Loucy (cell line): ENCODE measurements around the gene ARHGAP26.

ENCODE experiments used
- H2AFZ ChIP-seq: fragments of 200-600 bp; sonication (generic); 2 replicates; pipeline ENCODE4 v1.6.0; 2016; ENCODE audit warnings: antibody characterized with exemption, mild to moderate bottlenecking, low read length, moderate library complexity
- H3F3A ChIP-seq: fragments of 200-600 bp; 2 replicates; pipeline ENCODE4 v1.6.0; 2016; ENCODE audit warnings: antibody characterized with exemption, low read depth, mild to moderate bottlenecking
- H3K27me3 ChIP-seq: fragments of 200-600 bp; sonication (generic); 2 replicates; pipeline ENCODE4 v1.6.1; 2014; ENCODE audit warnings: low read length, mild to moderate bottlenecking; ENCODE audit not compliant: insufficient read depth, poor library complexity, severe bottlenecking
- H3K36me3 ChIP-seq: fragments of 200-600 bp; sonication (generic); 2 replicates; pipeline ENCODE4 v1.6.1; 2016; ENCODE audit warnings: low read length; ENCODE audit not compliant: insufficient read depth
- H3K4me1 ChIP-seq: fragments of 200-600 bp; sonication (generic); 2 replicates; pipeline ENCODE4 v1.5.1; 2014; ENCODE audit warnings: low read length, mild to moderate bottlenecking; ENCODE audit not compliant: insufficient read depth, poor library complexity, severe bottlenecking
- H3K4me2 ChIP-seq: fragments of 200-600 bp; sonication (generic); 2 replicates; pipeline ENCODE4 v1.6.0; 2014; ENCODE audit warnings: antibody characterized with exemption, low read length, low read depth, mild to moderate bottlenecking; ENCODE audit not compliant: poor library complexity, severe bottlenecking
- H3K4me3 ChIP-seq: fragments of 200-600 bp; sonication (generic); 2 replicates; pipeline ENCODE4 v1.5.1; 2014; ENCODE audit warnings: low read length, mild to moderate bottlenecking, mixed read lengths; ENCODE audit not compliant: poor library complexity, severe bottlenecking
- H3K79me2 ChIP-seq: fragments of 200-600 bp; sonication (generic); 2 replicates; pipeline ENCODE4 v1.6.1; 2014; ENCODE audit warnings: low read length; ENCODE audit not compliant: insufficient read depth
- H3K9ac ChIP-seq: fragments of 200-600 bp; sonication (generic); 2 replicates; pipeline ENCODE4 v1.6.0; 2014; ENCODE audit warnings: mild to moderate bottlenecking, low read depth, low read length, moderate library complexity; ENCODE audit not compliant: poor library complexity, severe bottlenecking
- H3K9me2 ChIP-seq: fragments of 200-600 bp; sonication (generic); replicated peaks from 2 replicates; pipeline ENCODE4 v1.6.1; 2016; ENCODE audit warnings: low read depth, low read length, mixed read lengths
- H3K9me3 ChIP-seq: fragments of 200-600 bp; sonication (generic); 2 replicates; pipeline ENCODE4 v1.6.1; 2014; ENCODE audit warnings: mild to moderate bottlenecking, antibody characterized with exemption, low read length, low read depth; ENCODE audit not compliant: insufficient read depth
- H4K20me1 ChIP-seq: fragments of 200-600 bp; sonication (generic); 2 replicates; pipeline ENCODE4 v1.6.0; 2014; ENCODE audit warnings: antibody characterized with exemption, low read length, mild to moderate bottlenecking; ENCODE audit not compliant: insufficient read depth, poor library complexity, severe bottlenecking
- EZH2phosphoT487 ChIP-seq: fragments of 200-600 bp; IDR thresholded peaks from 2 replicates; pipeline ENCODE4 v1.6.1; 2018; ENCODE audit warnings: antibody characterized with exemption, mild to moderate bottlenecking, moderate library complexity, borderline replicate concordance
- TF ChIP-seq, protein P1 (sequence below): fragments of 200-600 bp; sonication (generic); conservative IDR thresholded peaks from 2 replicates; pipeline ENCODE4 v1.5.1; 2014; ENCODE audit warnings: mild to moderate bottlenecking, antibody characterized with exemption, low read length

Gene ARHGAP26

GRCh38 chr5:143129910-143130612 lies 359.9 kb downstream of the ARHGAP26 start:
- no peak overlapping the region for H3K9ac ChIP-seq
- H3K79me2 ChIP-seq = no peaks in the 10 kb centered on the region
- H3F3A ChIP-seq = no peaks in the 10 kb centered on the region

GRCh38 chr5:143130613-143131305 lies 360.6 kb downstream of the ARHGAP26 start:
- H2AFZ ChIP-seq = no peak overlapping the region
- no peaks in the 10 kb centered on the region for H3K9me3 ChIP-seq
- H3K4me1 ChIP-seq = peaks cover 7% of the 10 kb centered on the region
- H3K36me3 ChIP-seq = peaks cover 18% of the 10 kb centered on the region; the same call in 1 of the 2 replicates
- no peaks in the 10 kb centered on the region for H3F3A ChIP-seq
- H4K20me1 ChIP-seq = no peaks in the 10 kb centered on the region
- H3K9me2 ChIP-seq = no peaks in the 10 kb centered on the region
- no peaks in the 10 kb centered on the region for H3K27me3 ChIP-seq
- TF ChIP-seq, protein P1, sequence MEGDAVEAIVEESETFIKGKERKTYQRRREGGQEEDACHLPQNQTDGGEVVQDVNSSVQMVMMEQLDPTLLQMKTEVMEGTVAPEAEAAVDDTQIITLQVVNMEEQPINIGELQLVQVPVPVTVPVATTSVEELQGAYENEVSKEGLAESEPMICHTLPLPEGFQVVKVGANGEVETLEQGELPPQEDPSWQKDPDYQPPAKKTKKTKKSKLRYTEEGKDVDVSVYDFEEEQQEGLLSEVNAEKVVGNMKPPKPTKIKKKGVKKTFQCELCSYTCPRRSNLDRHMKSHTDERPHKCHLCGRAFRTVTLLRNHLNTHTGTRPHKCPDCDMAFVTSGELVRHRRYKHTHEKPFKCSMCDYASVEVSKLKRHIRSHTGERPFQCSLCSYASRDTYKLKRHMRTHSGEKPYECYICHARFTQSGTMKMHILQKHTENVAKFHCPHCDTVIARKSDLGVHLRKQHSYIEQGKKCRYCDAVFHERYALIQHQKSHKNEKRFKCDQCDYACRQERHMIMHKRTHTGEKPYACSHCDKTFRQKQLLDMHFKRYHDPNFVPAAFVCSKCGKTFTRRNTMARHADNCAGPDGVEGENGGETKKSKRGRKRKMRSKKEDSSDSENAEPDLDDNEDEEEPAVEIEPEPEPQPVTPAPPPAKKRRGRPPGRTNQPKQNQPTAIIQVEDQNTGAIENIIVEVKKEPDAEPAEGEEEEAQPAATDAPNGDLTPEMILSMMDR = no peak
- no peak for TF ChIP-seq EZH2phosphoT487
- H3K4me3 ChIP-seq = no peak overlapping the region
- no peak overlapping the region for H3K4me2 ChIP-seq
- no peak overlapping the region for H3K9ac ChIP-seq
- H3K79me2 ChIP-seq = no peaks in the 10 kb centered on the region

More at GRCh38 chr5:143129910-143130612, 359.9 kb downstream of the ARHGAP26 start:
- TF ChIP-seq, protein P1 = no peak
- no peak for TF ChIP-seq EZH2phosphoT487
- Histone ChIP-seq H3K9me2 (no peaks in the 10 kb centered on the region), H3K27me3 (no peaks in the 10 kb centered on the region), H2AFZ (no peak overlapping the region), H3K4me3 (no peak overlapping the region), H4K20me1 (no peaks in the 10 kb centered on the region), H3K4me1 (peaks cover 7% of the 10 kb centered on the region), H3K36me3 (peaks cover 12% of the 10 kb centered on the region; the same call in 1 of the 2 replicates), H3K4me2 (no peak overlapping the region), H3K9me3 (no peaks in the 10 kb centered on the region)

- Histone ChIP-seq H2AFZ (no peak overlapping the region), H3K9ac (no peak overlapping the region), H3K4me1 (peaks cover 7% of the 10 kb centered on the region), H3K9me3 (no peaks in the 10 kb centered on the region), H3F3A (no peaks in the 10 kb centered on the region), H3K79me2 (no peaks in the 10 kb centered on the region), H3K36me3 (peaks cover 19% of the 10 kb centered on the region; the same call in 1 of the 2 replicates), H3K4me3 (no peak overlapping the region), H3K9me2 (no peaks in the 10 kb centered on the region), H4K20me1 (no peaks in the 10 kb centered on the region), H3K27me3 (no peaks in the 10 kb centered on the region), H3K4me2 (no peak overlapping the region)
- TF ChIP-seq EZH2phosphoT487 = no peak
- TF ChIP-seq, protein P1 = no peak
These were observed 361.8 kb downstream of the ARHGAP26 start for GRCh38 chr5:143131972-143132371.
